ENCODE data around the gene HES6. TPM values are rescaled to one million over a fixed set of nuclear protein-coding genes. Genes with fewer than 3 reads are reported as not detected.

The HES6 gene
- total RNA-seq, 1 donor from 2014 or later: 7.3 TPM

DNA sequence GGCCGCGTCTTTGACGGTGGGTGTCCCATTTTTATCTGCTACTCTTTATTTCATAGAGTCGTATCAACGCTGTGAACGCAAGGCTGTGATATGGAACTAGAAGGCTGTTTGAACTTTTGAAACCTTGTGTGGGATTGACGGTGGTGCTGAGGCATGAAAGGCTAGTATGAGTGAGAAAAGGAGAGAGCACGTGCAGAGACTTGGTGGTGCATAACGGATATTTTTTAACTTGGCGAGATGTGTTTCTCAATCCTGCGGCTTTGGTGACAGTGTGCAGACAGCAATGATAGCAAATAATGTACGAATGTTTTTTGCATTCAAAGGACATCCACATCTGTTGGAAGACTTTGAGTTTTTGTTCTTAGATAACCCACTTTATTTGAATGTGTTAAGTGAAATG lies 6.2 kb downstream of the HES6 start:
- no peak for TF ChIP-seq CTCF (IDR thresholded peaks at IDR 0.05)

GRCh38 chr2:238231809-238232208 lies 8.0 kb downstream of the HES6 start:
- no peaks in the 10 kb centered on the region for H3K27me3 ChIP-seq
- peak overlapping the region; percentile 68 for H3K4me3 ChIP-seq
- ATAC-seq: no peak

More for the DNA sequence above, 6.2 kb downstream of the HES6 start:
- Histone ChIP-seq H3K36me3 (no peaks in the 10 kb centered on the region), H3K4me1 (peaks cover 11% of the 10 kb centered on the region), H3K4me3 (no peak overlapping the region), H3K9me3 (no peaks in the 10 kb centered on the region), H3K27ac (no peak overlapping the region), H3K27me3 (peaks cover 4% of the 10 kb centered on the region)
- DNase-seq (no peak), ATAC-seq (no peak)
- intact Hi-C loops (cut with DNase I): no loop called here

GRCh38 chr2:238231251-238231793 lies 8.5 kb downstream of the HES6 start:
- H3K4me3 ChIP-seq: peak overlapping the region; percentile 68
- ATAC-seq (peak; percentile 88), DNase-seq (peak; percentile 89)
- no peaks in the 10 kb centered on the region for H3K9me3 ChIP-seq
- no peaks in the 10 kb centered on the region for H3K27me3 ChIP-seq
- H3K27ac ChIP-seq: peak overlapping the region; percentile 42
- TF ChIP-seq CTCF (IDR thresholded peaks at IDR 0.05): no peak
- peaks cover 11% of the 10 kb centered on the region for H3K4me1 ChIP-seq
- intact Hi-C loops (cut with DNase I): no loop called here
- no peaks in the 10 kb centered on the region for H3K36me3 ChIP-seq

More at GRCh38 chr2:238231809-238232208, 8.0 kb downstream of the HES6 start:
- DNase-seq: no peak
- Histone ChIP-seq H3K36me3 (no peaks in the 10 kb centered on the region), H3K9me3 (no peaks in the 10 kb centered on the region), H3K4me1 (peaks cover 11% of the 10 kb centered on the region), H3K27ac (no peak overlapping the region)
- intact Hi-C loops (cut with DNase I): no loop called here
- TF ChIP-seq CTCF (IDR thresholded peaks at IDR 0.05): no peak

GRCh38 chr2:238230699-238231098 lies 9.1 kb downstream of the HES6 start:
- intact Hi-C loops (cut with DNase I): no loop called here
- Histone ChIP-seq H3K4me3 (peak overlapping the region; percentile 68), H3K9me3 (no peaks in the 10 kb centered on the region), H3K27ac (no peak overlapping the region), H3K27me3 (no peaks in the 10 kb centered on the region), H3K36me3 (no peaks in the 10 kb centered on the region), H3K4me1 (peaks cover 11% of the 10 kb centered on the region)
- no peak for TF ChIP-seq CTCF (IDR thresholded peaks at IDR 0.05)
- DNase-seq (no peak), ATAC-seq (no peak)

GRCh38 chr2:238228700-238229099 lies 11.1 kb downstream of the HES6 start:
- peaks cover 9% of the 10 kb centered on the region for H3K4me1 ChIP-seq
- H3K4me3 ChIP-seq: no peak overlapping the region
- intact Hi-C loops (cut with DNase I): no loop called here
- no peaks in the 10 kb centered on the region for H3K9me3 ChIP-seq
- ATAC-seq (no peak), DNase-seq (no peak)
- H3K36me3 ChIP-seq: no peaks in the 10 kb centered on the region
- no peak overlapping the region for H3K27ac ChIP-seq
- TF ChIP-seq CTCF (IDR thresholded peaks at IDR 0.05): no peak
- no peaks in the 10 kb centered on the region for H3K27me3 ChIP-seq

GRCh38 chr2:238227587-238228032 lies 12.2 kb downstream of the HES6 start:
- H3K27ac ChIP-seq: no peak overlapping the region
- no peaks in the 10 kb centered on the region for H3K9me3 ChIP-seq
- peaks cover 9% of the 10 kb centered on the region for H3K4me1 ChIP-seq
- no peak for DNase-seq
- intact Hi-C loops (cut with DNase I): no loop called here
- H3K36me3 ChIP-seq: no peaks in the 10 kb centered on the region
- H3K27me3 ChIP-seq: no peaks in the 10 kb centered on the region
- no peak for TF ChIP-seq CTCF (IDR thresholded peaks at IDR 0.05)
- H3K4me3 ChIP-seq: no peak overlapping the region
- no peak for ATAC-seq

All from upper lobe of right lung (tissue), 1 donor.